Cardiac septum (tissue), 1 donor: Measurements from ENCODE around the gene C1QTNF5. TPM values are rescaled to one million over a fixed set of nuclear protein-coding genes. Genes with fewer than 3 reads are reported as not detected.
"Not testable (repeated sequence)": the region's sequence is repeated elsewhere in the genome, so short reads cannot be mapped to it uniquely, and the experiment has no call there.

Experiments used
- DNase-seq: peaks from one replicate; pipeline ENCODE4 v3.0.0-alpha.2; 2020; ENCODE audit warnings: low spot score
- intact Hi-C: fragments of 100-400 bp; cut with DNase I; formaldehyde crosslinking; loops from one replicate; pipeline ENCODE4 v1.14.0; 2022
- long read RNA-seq: library from polyadenylated mRNA; unstranded; transcript quantifications from one replicate; pipeline ENCODE4 v2.0.0, GENCODE V29; 2021
- total RNA-seq: library from RNA; stranded (reverse); fragmentation: NEBNext Ultra II Directional; extraction: Animal tissue kit (Norgen Biotek cat#: 25700); gene quantifications from one replicate; pipeline ENCODE4 v1.2.1, GENCODE V29; 2021
- donor health status: DM: no; HTN: no; CAD: no.

Gene C1QTNF5
- total RNA-seq = 33.8 TPM
- long read RNA-seq, transcript C1QTNF5-202 (3 exons, 1,356 nt) = major isoform, 70 of 87 reads
- long read RNA-seq, transcript C1QTNF5-203 (2 exons, 1,046 nt) = minor isoform, 9 of 87 reads
- long read RNA-seq, partial matches to known transcripts = 4 of 87 reads
- long read RNA-seq, other reads (novel, unspliced or antisense) = 0 of 87 reads

- peak; percentile 93 for DNase-seq
- intact Hi-C loops = loop anchor here (2.0 kb wide), 1 partner anchor 32 kb away; no protein-coding TSS in a partner anchor
These were observed at the start of gene C1QTNF5 for GRCh38 chr11:119340335-119341221. Gene C1QTNF5 (minus strand): TSS chr11:119340883. CDS start chr11:119340397, 486 bp downstream.

GRCh38 chr11:119389611-119390254 is 49.0 kb upstream of the C1QTNF5 start:
- intact Hi-C loops = no loop called here
- no peak for DNase-seq

- DNase-seq = no peak
- intact Hi-C loops = no loop called here
These were observed 47.4 kb upstream of the C1QTNF5 start for GRCh38 chr11:119388103-119388502.

GRCh38 chr11:119384332-119384731 is 43.6 kb upstream of the C1QTNF5 start:
- DNase-seq = no peak
- intact Hi-C loops = loop anchor here (5.0 kb wide), 1 partner anchor 88 kb away; no protein-coding TSS in a partner anchor

GRCh38 chr11:119382513-119382912 is 41.8 kb upstream of the C1QTNF5 start:
- not testable (repeated sequence) for DNase-seq
- intact Hi-C loops = loop anchor here (5.0 kb wide), 1 partner anchor 90 kb away; no protein-coding TSS in a partner anchor

GRCh38 chr11:119382101-119382500 is 41.4 kb upstream of the C1QTNF5 start:
- DNase-seq = no peak
- intact Hi-C loops = loop anchor here (5.0 kb wide), 1 partner anchor 90 kb away; no protein-coding TSS in a partner anchor

GRCh38 chr11:119381181-119381988 is 40.7 kb upstream of the C1QTNF5 start, which contains the start of gene USP2:
Gene USP2 (minus strand): TSS chr11:119381690. CDS start chr11:119373480, 8,210 bp downstream.
- peak; percentile 98 for DNase-seq
- intact Hi-C loops = loop anchor here (5.0 kb wide), 1 partner anchor 91 kb away; no protein-coding TSS in a partner anchor

GRCh38 chr11:119380827-119381180 is 40.1 kb upstream of the C1QTNF5 start:
- intact Hi-C loops = loop anchor here (5.0 kb wide), 1 partner anchor 91 kb away; no protein-coding TSS in a partner anchor
- DNase-seq = no peak

- intact Hi-C loops = loop anchor here (5.0 kb wide), 1 partner anchor 92 kb away; no protein-coding TSS in a partner anchor
- DNase-seq = no peak
These were observed 39.6 kb upstream of the C1QTNF5 start for GRCh38 chr11:119380160-119380826.

- DNase-seq = peak; percentile 75
- intact Hi-C loops = no loop called here
These were observed 38.3 kb upstream of the C1QTNF5 start for GRCh38 chr11:119378851-119379465.

GRCh38 chr11:119377961-119378667 is 37.4 kb upstream of the C1QTNF5 start:
- no peak for DNase-seq
- intact Hi-C loops = no loop called here

- intact Hi-C loops = no loop called here
- no peak for DNase-seq
These were observed 36.6 kb upstream of the C1QTNF5 start for GRCh38 chr11:119377112-119377901.

- intact Hi-C loops = no loop called here
- DNase-seq = no peak
These were observed 35.6 kb upstream of the C1QTNF5 start for GRCh38 chr11:119376197-119376847.

GRCh38 chr11:119375337-119376196 is 34.9 kb upstream of the C1QTNF5 start:
- peak; percentile 90 for DNase-seq
- intact Hi-C loops = no loop called here

GRCh38 chr11:119374632-119375336 is 34.1 kb upstream of the C1QTNF5 start:
- no peak for DNase-seq
- intact Hi-C loops = no loop called here
